SK-N-SH treated with all-trans-retinoic acid at 6 μM for 48 hours (cell line): ENCODE results near the gene PHLDB1.

Experiments
- ATAC-seq: fragments of 200-7000 bp; cut with Tn5 transposase; 3 replicates; pipeline ENCODE4 v1.9.1; 2020; ENCODE audit warnings: mild to moderate bottlenecking, moderate library complexity
- ARNTL ChIP-seq: fragments of 450-650 bp; formaldehyde crosslinking; IDR thresholded peaks from 2 replicates; pipeline ENCODE4 v1.5.0; 2020; ENCODE audit warnings: low read depth, mild to moderate bottlenecking, moderate library complexity, borderline replicate concordance
- BACH2 ChIP-seq: fragments of 250-450 bp; sonication (Bioruptor Pico); IDR thresholded peaks from 2 replicates; pipeline ENCODE4 v1.9.0; 2021; ENCODE audit warnings: mild to moderate bottlenecking, borderline replicate concordance
- CSDC2 ChIP-seq: fragments of 250-450 bp; sonication (Bioruptor Pico); IDR thresholded peaks from 2 replicates; pipeline ENCODE4 v1.5.0; 2020; ENCODE audit warnings: mild to moderate bottlenecking, moderate library complexity
- ESRRG ChIP-seq: fragments of 250-450 bp; sonication (Bioruptor Pico); IDR thresholded peaks from 2 replicates; pipeline ENCODE4 v1.6.1; 2021; ENCODE audit warnings: mild to moderate bottlenecking
- GLIS3 ChIP-seq: fragments of 250-450 bp; sonication (Bioruptor Pico); IDR thresholded peaks from 2 replicates; pipeline ENCODE4 v1.5.0; 2020; ENCODE audit warnings: mild to moderate bottlenecking, moderate library complexity
- ISL1 ChIP-seq: fragments of 250-450 bp; sonication (Bioruptor Pico); IDR thresholded peaks from 2 replicates; pipeline ENCODE4 v2.1.2; 2022; ENCODE audit warnings: mild to moderate bottlenecking, moderate library complexity
- POU6F1 ChIP-seq: fragments of 250-450 bp; sonication (Bioruptor Pico); IDR thresholded peaks from 2 replicates; pipeline ENCODE4 v1.8.0; 2021; ENCODE audit warnings: low read depth, mild to moderate bottlenecking, moderate library complexity, borderline replicate concordance
- PPARA ChIP-seq: fragments of 250-450 bp; sonication (Bioruptor Pico); IDR thresholded peaks from 2 replicates; pipeline ENCODE4 v1.5.0; 2020; ENCODE audit warnings: mild to moderate bottlenecking, borderline replicate concordance
- RARB ChIP-seq: fragments of 250-450 bp; sonication (Bioruptor Pico); IDR thresholded peaks from 2 replicates; pipeline ENCODE4 v1.8.0; 2021; ENCODE audit warnings: mild to moderate bottlenecking, moderate library complexity
- SNAI2 ChIP-seq: fragments of 250-450 bp; sonication (Bioruptor Pico); IDR thresholded peaks from 2 replicates; pipeline ENCODE4 v1.5.0; 2020; ENCODE audit warnings: mild to moderate bottlenecking, moderate library complexity
- TCF4 ChIP-seq: fragments of 250-450 bp; sonication (Bioruptor Pico); IDR thresholded peaks from 2 replicates; pipeline ENCODE4 v1.8.0; 2021; ENCODE audit warnings: mild to moderate bottlenecking, moderate library complexity, borderline replicate concordance
- TOX ChIP-seq: fragments of 250-450 bp; sonication (Bioruptor Pico); IDR thresholded peaks from 2 replicates; pipeline ENCODE4 v1.8.0; 2021; ENCODE audit warnings: mild to moderate bottlenecking, moderate library complexity, borderline replicate concordance
- ZC3H10 ChIP-seq: fragments of 250-450 bp; sonication (Bioruptor Pico); IDR thresholded peaks from 2 replicates; pipeline ENCODE4 v1.5.1; 2021; ENCODE audit warnings: mild to moderate bottlenecking, moderate library complexity
- ZFP3 ChIP-seq: fragments of 250-450 bp; sonication (Bioruptor Pico); IDR thresholded peaks from 2 replicates; pipeline ENCODE4 v1.5.0; 2020; ENCODE audit warnings: mild to moderate bottlenecking, moderate library complexity
- ZNF565 ChIP-seq: fragments of 450-650 bp; formaldehyde crosslinking; conservative IDR thresholded peaks from 2 replicates; pipeline ENCODE4 v1.5.0; 2020; ENCODE audit warnings: low read depth, mild to moderate bottlenecking, moderate library complexity
- ZNF70 ChIP-seq: fragments of 450-650 bp; formaldehyde crosslinking; IDR thresholded peaks from 2 replicates; pipeline ENCODE4 v1.5.0; 2020; ENCODE audit warnings: mild to moderate bottlenecking, moderate library complexity
- ZNF8 ChIP-seq: fragments of 450-650 bp; formaldehyde crosslinking; IDR thresholded peaks from 2 replicates; pipeline ENCODE4 v1.5.0; 2020; ENCODE audit warnings: mild to moderate bottlenecking, moderate library complexity
- TF ChIP-seq, protein P1 (sequence below): fragments of 250-450 bp; sonication (Bioruptor Pico); IDR thresholded peaks from 2 replicates; pipeline ENCODE4 v1.5.1; 2020; ENCODE audit warnings: low read depth, mild to moderate bottlenecking, moderate library complexity
- TF ChIP-seq, protein P2 (sequence below): fragments of 250-450 bp; sonication (Bioruptor Pico); IDR thresholded peaks from 2 replicates; pipeline ENCODE4 v1.8.0; 2020; ENCODE audit warnings: mild to moderate bottlenecking, moderate library complexity, borderline replicate concordance
- TF ChIP-seq, protein P3 (sequence below): fragments of 250-450 bp; sonication (Bioruptor Pico); IDR thresholded peaks from 2 replicates; pipeline ENCODE4 v1.5.0; 2020; ENCODE audit warnings: mild to moderate bottlenecking, moderate library complexity
- TF ChIP-seq, protein P4 (sequence below): fragments of 250-450 bp; sonication (Bioruptor Pico); IDR thresholded peaks from 2 replicates; pipeline ENCODE4 v1.5.1; 2021; ENCODE audit warnings: mild to moderate bottlenecking, moderate library complexity

PHLDB1 gene

GRCh38 chr11:118659314-118659952 is 52.0 kb downstream of the PHLDB1 start:
- 0 out of 2 replicates have a peak, but pooled peaks have one; percentile 17 for TF ChIP-seq GLIS3 (CRISPR knock-in tag)
- TF ChIP-seq, protein P1, sequence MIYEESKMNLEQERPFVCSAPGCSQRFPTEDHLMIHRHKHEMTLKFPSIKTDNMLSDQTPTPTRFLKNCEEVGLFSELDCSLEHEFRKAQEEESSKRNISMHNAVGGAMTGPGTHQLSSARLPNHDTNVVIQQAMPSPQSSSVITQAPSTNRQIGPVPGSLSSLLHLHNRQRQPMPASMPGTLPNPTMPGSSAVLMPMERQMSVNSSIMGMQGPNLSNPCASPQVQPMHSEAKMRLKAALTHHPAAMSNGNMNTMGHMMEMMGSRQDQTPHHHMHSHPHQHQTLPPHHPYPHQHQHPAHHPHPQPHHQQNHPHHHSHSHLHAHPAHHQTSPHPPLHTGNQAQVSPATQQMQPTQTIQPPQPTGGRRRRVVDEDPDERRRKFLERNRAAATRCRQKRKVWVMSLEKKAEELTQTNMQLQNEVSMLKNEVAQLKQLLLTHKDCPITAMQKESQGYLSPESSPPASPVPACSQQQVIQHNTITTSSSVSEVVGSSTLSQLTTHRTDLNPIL, result no peak
- peak; percentile 15; the same call in 1 of the 2 replicates for TF ChIP-seq TCF4 (CRISPR knock-in tag)
- peak; percentile 87 for ATAC-seq

- no peak for ATAC-seq
- TF ChIP-seq BACH2 (CRISPR knock-in tag), result no peak
- TF ChIP-seq ZNF70 (CRISPR knock-in tag), result no peak
- TF ChIP-seq CSDC2 (CRISPR knock-in tag), result no peak
- no peak for TF ChIP-seq SNAI2 (CRISPR knock-in tag)
- TF ChIP-seq, protein P1, result no peak
- TF ChIP-seq ZNF8 (CRISPR knock-in tag), result no peak
- TF ChIP-seq, protein P2, sequence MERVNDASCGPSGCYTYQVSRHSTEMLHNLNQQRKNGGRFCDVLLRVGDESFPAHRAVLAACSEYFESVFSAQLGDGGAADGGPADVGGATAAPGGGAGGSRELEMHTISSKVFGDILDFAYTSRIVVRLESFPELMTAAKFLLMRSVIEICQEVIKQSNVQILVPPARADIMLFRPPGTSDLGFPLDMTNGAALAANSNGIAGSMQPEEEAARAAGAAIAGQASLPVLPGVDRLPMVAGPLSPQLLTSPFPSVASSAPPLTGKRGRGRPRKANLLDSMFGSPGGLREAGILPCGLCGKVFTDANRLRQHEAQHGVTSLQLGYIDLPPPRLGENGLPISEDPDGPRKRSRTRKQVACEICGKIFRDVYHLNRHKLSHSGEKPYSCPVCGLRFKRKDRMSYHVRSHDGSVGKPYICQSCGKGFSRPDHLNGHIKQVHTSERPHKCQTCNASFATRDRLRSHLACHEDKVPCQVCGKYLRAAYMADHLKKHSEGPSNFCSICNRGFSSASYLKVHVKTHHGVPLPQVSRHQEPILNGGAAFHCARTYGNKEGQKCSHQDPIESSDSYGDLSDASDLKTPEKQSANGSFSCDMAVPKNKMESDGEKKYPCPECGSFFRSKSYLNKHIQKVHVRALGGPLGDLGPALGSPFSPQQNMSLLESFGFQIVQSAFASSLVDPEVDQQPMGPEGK (CRISPR knock-in tag), result no peak
- no peak for TF ChIP-seq ARNTL (CRISPR knock-in tag)
- TF ChIP-seq, protein P3, sequence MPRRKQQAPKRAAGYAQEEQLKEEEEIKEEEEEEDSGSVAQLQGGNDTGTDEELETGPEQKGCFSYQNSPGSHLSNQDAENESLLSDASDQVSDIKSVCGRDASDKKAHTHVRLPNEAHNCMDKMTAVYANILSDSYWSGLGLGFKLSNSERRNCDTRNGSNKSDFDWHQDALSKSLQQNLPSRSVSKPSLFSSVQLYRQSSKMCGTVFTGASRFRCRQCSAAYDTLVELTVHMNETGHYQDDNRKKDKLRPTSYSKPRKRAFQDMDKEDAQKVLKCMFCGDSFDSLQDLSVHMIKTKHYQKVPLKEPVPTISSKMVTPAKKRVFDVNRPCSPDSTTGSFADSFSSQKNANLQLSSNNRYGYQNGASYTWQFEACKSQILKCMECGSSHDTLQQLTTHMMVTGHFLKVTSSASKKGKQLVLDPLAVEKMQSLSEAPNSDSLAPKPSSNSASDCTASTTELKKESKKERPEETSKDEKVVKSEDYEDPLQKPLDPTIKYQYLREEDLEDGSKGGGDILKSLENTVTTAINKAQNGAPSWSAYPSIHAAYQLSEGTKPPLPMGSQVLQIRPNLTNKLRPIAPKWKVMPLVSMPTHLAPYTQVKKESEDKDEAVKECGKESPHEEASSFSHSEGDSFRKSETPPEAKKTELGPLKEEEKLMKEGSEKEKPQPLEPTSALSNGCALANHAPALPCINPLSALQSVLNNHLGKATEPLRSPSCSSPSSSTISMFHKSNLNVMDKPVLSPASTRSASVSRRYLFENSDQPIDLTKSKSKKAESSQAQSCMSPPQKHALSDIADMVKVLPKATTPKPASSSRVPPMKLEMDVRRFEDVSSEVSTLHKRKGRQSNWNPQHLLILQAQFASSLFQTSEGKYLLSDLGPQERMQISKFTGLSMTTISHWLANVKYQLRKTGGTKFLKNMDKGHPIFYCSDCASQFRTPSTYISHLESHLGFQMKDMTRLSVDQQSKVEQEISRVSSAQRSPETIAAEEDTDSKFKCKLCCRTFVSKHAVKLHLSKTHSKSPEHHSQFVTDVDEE (CRISPR knock-in tag), result no peak
- TF ChIP-seq ESRRG (CRISPR knock-in tag), result no peak
- TF ChIP-seq TOX (CRISPR knock-in tag), result no peak
- no peak for TF ChIP-seq PPARA (CRISPR knock-in tag)
- TF ChIP-seq ZC3H10, result no peak
- no peak for TF ChIP-seq ZNF565 (CRISPR knock-in tag)
- TF ChIP-seq RARB (CRISPR knock-in tag), result no peak
- no peak for TF ChIP-seq POU6F1 (CRISPR knock-in tag)
Observed at GRCh38 chr11:118659953-118660680, 52.7 kb downstream of the PHLDB1 start.

GRCh38 chr11:118660681-118661424 is 53.4 kb downstream of the PHLDB1 start:
- ATAC-seq, result no peak
- TF ChIP-seq, protein P1, result no peak
- TF ChIP-seq, protein P2 (CRISPR knock-in tag), result no peak
- TF ChIP-seq, protein P4, sequence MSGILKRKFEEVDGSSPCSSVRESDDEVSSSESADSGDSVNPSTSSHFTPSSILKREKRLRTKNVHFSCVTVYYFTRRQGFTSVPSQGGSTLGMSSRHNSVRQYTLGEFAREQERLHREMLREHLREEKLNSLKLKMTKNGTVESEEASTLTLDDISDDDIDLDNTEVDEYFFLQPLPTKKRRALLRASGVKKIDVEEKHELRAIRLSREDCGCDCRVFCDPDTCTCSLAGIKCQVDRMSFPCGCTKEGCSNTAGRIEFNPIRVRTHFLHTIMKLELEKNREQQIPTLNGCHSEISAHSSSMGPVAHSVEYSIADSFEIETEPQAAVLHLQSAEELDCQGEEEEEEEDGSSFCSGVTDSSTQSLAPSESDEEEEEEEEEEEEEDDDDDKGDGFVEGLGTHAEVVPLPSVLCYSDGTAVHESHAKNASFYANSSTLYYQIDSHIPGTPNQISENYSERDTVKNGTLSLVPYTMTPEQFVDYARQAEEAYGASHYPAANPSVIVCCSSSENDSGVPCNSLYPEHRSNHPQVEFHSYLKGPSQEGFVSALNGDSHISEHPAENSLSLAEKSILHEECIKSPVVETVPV (CRISPR knock-in tag), result no peak
- TF ChIP-seq ZNF8 (CRISPR knock-in tag), result no peak
- TF ChIP-seq ZFP3 (CRISPR knock-in tag), result no peak
- TF ChIP-seq PPARA (CRISPR knock-in tag), result no peak
- no peak for TF ChIP-seq ARNTL (CRISPR knock-in tag)
- no peak for TF ChIP-seq ISL1 (CRISPR knock-in tag)
- no peak for TF ChIP-seq CSDC2 (CRISPR knock-in tag)
